Lung (tissue), 12 donors: ENCODE data around the gene ZNF232. TPM values are rescaled to one million over a fixed set of nuclear protein-coding genes. Genes with fewer than 3 reads are reported as not detected.
A peak's percentile ranks its signal among the peaks of the same experiment; 100 is the strongest.

Experiments used
- ATAC-seq: fragments of 200-7000 bp; cut with Tn5 transposase; one replicate; pipeline ENCODE4 v1.9.1; 2020; ENCODE audit warnings: moderate number of reproducible peaks; ENCODE audit not compliant: insufficient read depth, low FRiP score
- DNase-seq, 3 donors: peaks; one replicate each; pipeline ENCODE4 v3.0.0-alpha.2; 2013 to 2017
- H3K27ac ChIP-seq, 2 donors: one replicate each; pipeline ENCODE4 v1.5.1; 2013; ENCODE audit warnings: mild to moderate bottlenecking in 2 of 2, moderate library complexity in 2 of 2, control low read depth in 1 of 2, inconsistent platforms in 1 of 2, low read depth in 1 of 2, low read length in 1 of 2
- H3K27me3 ChIP-seq, 3 donors: one replicate each; pipeline ENCODE4 v1.5.1; 2013; ENCODE audit warnings: low read length in 2 of 3; ENCODE audit not compliant: control insufficient read depth in 3 of 3, insufficient read depth in 3 of 3
- H3K36me3 ChIP-seq, 4 donors: one replicate each; pipeline ENCODE4 v1.5.1; 2013; ENCODE audit warnings: low read length in 4 of 4, mild to moderate bottlenecking in 1 of 4, moderate library complexity in 1 of 4; ENCODE audit not compliant: control insufficient read depth in 4 of 4, insufficient read depth in 4 of 4
- H3K4me1 ChIP-seq, 5 donors: one replicate each; pipeline ENCODE4 v1.5.1; 2013; ENCODE audit warnings: low read length in 5 of 5, mild to moderate bottlenecking in 2 of 5, moderate library complexity in 1 of 5; ENCODE audit not compliant: control insufficient read depth in 5 of 5, insufficient read depth in 5 of 5
- H3K4me3 ChIP-seq: one replicate; pipeline ENCODE4 v1.5.1; 2013; ENCODE audit warnings: mild to moderate bottlenecking, control low read depth, moderate library complexity
- H3K9ac ChIP-seq, 2 donors: one replicate each; pipeline ENCODE4 v1.5.1; 2013; ENCODE audit warnings: low read length in 2 of 2, control low read depth in 1 of 2; ENCODE audit not compliant: insufficient read depth in 1 of 2
- H3K9me3 ChIP-seq, 4 donors: one replicate each; pipeline ENCODE4 v1.5.1; 2013; ENCODE audit warnings: low read length in 3 of 4, mild to moderate bottlenecking in 1 of 4, moderate library complexity in 1 of 4; ENCODE audit not compliant: control insufficient read depth in 4 of 4, insufficient read depth in 3 of 4
- WGBS, 2 donors: extraction: QIAGEN DNeasy Blood & Tissue Kit; methylation state at CpG; one replicate each; pipeline ENCODE4 v1.1.7; 2013; 5-methylcytosine and 5-hydroxymethylcytosine counted together
- polyA plus RNA-seq, 2 donors: library from polyadenylated mRNA; stranded (reverse); fragments of 200-250 nt; gene quantifications; one replicate each; pipeline ENCODE4 v1.2.1, GENCODE V29; 2013
- total RNA-seq, 2 donors: library from RNA; depleted of rRNA in 1 of 2; stranded (reverse); fragments of >200 nt in 1 of 2; gene quantifications; one replicate each; pipeline ENCODE4 v1.2.1, GENCODE V29; 2014 to 2021
- TF ChIP-seq, protein P1 (sequence below): IDR thresholded peaks from 2 replicates; pipeline ENCODE4 v1.5.1; 2012; ENCODE audit warnings: mild to moderate bottlenecking; ENCODE audit errors: control extremely low read depth, extremely low read depth
- donor health status: control.
- donor health status: control.
- donor health status: Bipolar disorder and iron deficiency.
- donor health status: healthy.
- donor health status: DM: yes; HTN: yes; CAD: no.

The ZNF232 gene
- total and polyA plus RNA-seq, 4 donors: 6.8 to 14.1 (median 9.5) TPM

DNA sequence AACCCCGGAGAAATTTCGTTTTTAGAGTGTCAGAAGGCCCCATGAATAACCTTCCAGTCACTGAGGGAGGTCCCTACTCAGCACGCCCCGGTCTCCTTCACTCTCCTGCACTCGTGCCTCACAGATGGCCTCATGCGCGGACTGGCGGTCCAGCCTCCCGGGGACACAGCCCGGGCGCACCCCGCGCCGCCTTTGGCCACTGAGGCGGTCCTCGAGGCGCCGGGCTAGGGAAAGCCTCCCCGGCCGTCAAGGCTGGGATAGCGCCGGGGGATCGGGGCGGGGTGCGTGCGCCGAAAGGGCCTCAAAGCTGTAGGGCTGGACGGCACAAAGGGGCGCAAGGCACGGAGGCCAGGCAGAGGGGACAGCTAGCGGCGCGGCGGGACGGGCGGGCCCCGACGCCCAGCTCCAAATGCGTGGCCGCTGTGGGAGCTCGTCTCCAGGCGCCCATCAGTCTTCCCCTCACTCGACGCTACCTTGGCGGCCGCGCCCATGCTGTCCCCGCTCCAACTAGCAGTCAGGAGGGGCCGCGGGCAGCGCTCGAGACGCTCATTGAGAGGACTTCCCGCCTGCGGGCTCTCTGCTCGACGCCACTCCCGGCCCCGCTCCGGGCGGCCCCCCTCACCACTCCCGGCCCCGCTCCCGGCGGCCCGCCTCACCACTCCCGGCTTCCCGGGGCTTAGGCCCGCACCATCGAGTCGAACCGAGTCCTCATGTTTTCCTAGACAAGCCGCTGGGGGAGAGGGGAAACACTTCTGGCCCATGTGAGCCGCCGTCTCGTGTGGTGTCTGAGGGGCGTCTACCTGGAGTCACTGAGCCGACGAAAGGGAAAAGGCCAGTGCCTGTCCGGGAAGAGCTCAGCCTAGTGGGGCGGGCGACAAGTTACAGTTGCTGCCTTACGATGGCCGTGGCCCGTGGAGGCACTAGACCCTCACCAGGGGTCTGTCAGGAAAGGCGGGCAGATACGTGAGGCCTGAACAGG is 4.3 kb upstream of the ZNF232 start, which contains the start of gene USP6:
USP6 (plus strand) TSS at position 360 of the 979 bp plus-strand sequence. CDS start 14,336 bp downstream, outside the sequence.
- H3K9ac ChIP-seq: no peak within 1 kb of the TSS
- TF ChIP-seq, protein P1, sequence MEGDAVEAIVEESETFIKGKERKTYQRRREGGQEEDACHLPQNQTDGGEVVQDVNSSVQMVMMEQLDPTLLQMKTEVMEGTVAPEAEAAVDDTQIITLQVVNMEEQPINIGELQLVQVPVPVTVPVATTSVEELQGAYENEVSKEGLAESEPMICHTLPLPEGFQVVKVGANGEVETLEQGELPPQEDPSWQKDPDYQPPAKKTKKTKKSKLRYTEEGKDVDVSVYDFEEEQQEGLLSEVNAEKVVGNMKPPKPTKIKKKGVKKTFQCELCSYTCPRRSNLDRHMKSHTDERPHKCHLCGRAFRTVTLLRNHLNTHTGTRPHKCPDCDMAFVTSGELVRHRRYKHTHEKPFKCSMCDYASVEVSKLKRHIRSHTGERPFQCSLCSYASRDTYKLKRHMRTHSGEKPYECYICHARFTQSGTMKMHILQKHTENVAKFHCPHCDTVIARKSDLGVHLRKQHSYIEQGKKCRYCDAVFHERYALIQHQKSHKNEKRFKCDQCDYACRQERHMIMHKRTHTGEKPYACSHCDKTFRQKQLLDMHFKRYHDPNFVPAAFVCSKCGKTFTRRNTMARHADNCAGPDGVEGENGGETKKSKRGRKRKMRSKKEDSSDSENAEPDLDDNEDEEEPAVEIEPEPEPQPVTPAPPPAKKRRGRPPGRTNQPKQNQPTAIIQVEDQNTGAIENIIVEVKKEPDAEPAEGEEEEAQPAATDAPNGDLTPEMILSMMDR: no peak
- peak in 2 of 3 donors; percentile 11 to 25 for DNase-seq
- H3K4me3 ChIP-seq: no peak within 1 kb of the TSS
- H3K4me1 ChIP-seq: peaks cover 0 to 3% (median 2%) of the 10 kb centered on the region in 5 donors
- H3K27me3 ChIP-seq: peaks cover 0 to 27% (median 20%) of the 10 kb centered on the region in 3 donors
- H3K27ac ChIP-seq: no peak within 1 kb of the TSS
- 24 to 25% methylated on average over 79 to 87 of the region's 87 CpGs for WGBS, 2 donors
- peaks cover 0 to 11% (median 0%) of the 10 kb centered on the region in 4 donors for H3K9me3 ChIP-seq
- ATAC-seq: no peak
- no peaks in the 10 kb centered on the region for H3K36me3 ChIP-seq

DNA sequence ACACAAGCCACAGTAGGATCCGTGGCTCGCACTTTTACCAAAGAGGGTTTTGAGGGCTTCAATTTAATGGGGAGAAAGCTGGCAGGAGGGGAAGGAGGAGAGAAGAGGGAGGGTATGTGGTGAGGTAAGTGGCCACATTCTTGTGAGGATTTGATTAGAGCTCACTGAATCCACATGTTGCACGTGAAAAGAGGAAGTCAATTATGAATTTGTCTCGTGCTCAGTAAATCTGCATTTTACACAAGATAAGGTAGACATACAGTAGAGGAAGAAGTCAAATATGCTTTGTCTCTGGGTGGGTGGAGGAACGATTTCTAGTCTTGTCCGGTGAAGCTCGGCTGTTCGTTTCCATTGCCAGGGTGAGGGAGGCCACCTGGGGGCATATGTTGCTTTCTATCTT is 862 bp downstream of the ZNF232 start:
- Histone ChIP-seq H3K27me3 (peaks cover 0 to 10% (median 10%) of the 10 kb centered on the region in 3 donors), H3K4me1 (peaks cover 0 to 8% (median 7%) of the 10 kb centered on the region in 5 donors), H3K36me3 (peaks cover 5 to 23% (median 17%) of the 10 kb centered on the region in 4 donors), H3K27ac (no peak overlapping the region), H3K9me3 (peaks cover 0 to 1% (median 0%) of the 10 kb centered on the region in 4 donors), H3K9ac (peak overlapping the region; percentile 26 to 77), H3K4me3 (peak overlapping the region; percentile 91)
- TF ChIP-seq, protein P1: no peak
- no peak for ATAC-seq
- DNase-seq: peak in 2 of 3 donors; percentile 21 to 32
- WGBS, 2 donors: 15 to 20% methylated on average over 8 of the region's 8 CpGs

DNA sequence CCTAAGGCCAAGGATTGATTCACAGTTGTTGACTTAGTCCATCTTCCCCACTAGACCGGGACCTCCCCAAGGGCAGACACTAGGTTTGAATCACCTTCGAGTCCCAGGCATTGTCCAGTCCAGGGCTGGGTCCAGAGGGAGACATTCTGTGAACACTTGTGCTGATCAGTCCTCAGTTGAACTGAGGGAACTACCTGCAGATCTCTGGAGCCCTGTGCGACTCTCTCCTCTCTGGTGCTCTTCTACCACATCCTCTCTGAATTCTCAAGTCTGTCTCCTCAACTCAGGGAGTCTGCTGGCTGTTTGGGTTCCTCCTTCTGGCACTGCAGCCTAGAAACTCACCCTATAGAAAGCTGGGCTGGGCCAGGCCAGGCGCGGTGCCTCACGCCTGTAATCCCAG is 10.8 kb downstream of the ZNF232 start:
- H3K9me3 ChIP-seq: peaks cover 0 to 10% (median 4%) of the 10 kb centered on the region in 4 donors
- no peaks in the 10 kb centered on the region for H3K27me3 ChIP-seq
- no peak overlapping the region for H3K9ac ChIP-seq
- 76 to 82% methylated on average over 6 of the region's 6 CpGs for WGBS, 2 donors
- no peak for ATAC-seq
- H3K36me3 ChIP-seq: peaks cover 2 to 3% (median 3%) of the 10 kb centered on the region in 4 donors
- DNase-seq: no peak
- TF ChIP-seq, protein P1: no peak
- peaks cover 0 to 7% (median 3%) of the 10 kb centered on the region in 5 donors for H3K4me1 ChIP-seq
- no peak overlapping the region for H3K27ac ChIP-seq
- H3K4me3 ChIP-seq: no peak overlapping the region
